ENCODE results near the gene PGAM2.

Gene PGAM2

GRCh38 chr7:44103566-44103922 lies 38.2 kb upstream of the PGAM2 start:
- DNase-seq, result no peak

GRCh38 chr7:44102846-44103565 lies 37.6 kb upstream of the PGAM2 start:
- DNase-seq, result no peak

DNA sequence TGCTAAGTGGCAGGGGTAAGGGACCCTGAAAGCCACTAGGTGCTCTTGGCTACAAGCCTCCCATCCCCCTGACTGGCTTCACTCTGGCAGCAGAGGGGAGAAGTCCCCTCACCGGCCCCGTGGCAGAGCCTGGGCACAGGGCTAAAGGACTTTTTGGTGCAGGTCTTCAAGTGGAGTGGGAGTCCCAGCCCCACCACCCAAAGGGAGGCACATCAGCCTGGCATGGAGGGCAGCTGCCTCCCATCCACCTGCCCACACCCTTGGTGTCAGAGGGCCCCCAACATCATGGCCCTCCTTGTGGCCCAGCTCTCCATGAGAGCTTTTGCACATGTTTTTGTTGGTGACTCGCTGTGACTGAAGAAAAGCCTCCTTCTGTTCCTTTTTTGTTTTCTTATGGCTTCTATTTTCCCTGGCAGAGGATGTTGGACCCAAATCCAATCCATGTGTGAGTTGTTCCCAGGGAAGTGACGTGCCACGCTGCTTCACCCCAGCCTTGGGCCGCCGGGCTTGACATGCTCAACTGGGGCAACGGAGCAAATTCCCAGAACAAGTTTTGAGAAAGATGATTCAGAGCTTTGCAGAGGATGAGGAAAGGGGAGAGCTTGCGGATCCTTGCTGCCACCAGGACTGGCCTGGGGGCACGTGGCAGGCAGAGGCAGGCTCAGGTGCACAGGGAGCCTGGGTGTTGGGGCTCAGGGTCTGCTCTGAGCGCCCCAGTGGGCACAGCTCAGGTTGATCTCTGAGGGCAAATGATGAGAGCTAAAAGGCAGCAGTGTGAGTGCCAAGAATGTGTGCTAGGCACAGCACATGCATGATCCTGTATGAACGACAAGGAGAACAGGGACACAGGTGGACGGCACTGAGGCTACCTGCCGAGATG lies 36.8 kb upstream of the PGAM2 start:
- no peak for DNase-seq

- no peak for DNase-seq
Observed at GRCh38 chr7:44101303-44101965, 36.1 kb upstream of the PGAM2 start.

- no peak for DNase-seq
Observed at GRCh38 chr7:44100458-44101302, 35.3 kb upstream of the PGAM2 start.

DNA sequence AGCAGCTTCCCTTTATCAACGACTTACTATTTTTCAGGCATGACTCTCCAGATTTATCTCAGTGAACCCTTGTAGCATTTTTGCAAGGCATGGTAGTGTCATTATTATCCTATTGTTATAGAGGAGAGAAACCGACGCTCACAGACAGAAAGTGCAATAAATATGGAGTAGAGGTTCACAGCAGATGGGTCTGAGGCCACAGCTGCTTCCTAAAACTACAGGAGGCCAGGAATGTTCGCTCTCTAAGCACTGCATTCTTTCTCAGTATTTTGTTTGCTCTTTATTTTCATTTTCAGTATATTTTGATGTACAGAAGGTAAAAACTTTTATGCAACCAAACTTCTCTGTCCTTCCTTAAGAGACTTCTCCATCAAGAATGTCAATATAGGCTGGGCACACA lies 34.3 kb upstream of the PGAM2 start:
- no peak for DNase-seq

- no peak for DNase-seq
Observed at GRCh38 chr7:44098092-44099068, 33.0 kb upstream of the PGAM2 start.

DNA sequence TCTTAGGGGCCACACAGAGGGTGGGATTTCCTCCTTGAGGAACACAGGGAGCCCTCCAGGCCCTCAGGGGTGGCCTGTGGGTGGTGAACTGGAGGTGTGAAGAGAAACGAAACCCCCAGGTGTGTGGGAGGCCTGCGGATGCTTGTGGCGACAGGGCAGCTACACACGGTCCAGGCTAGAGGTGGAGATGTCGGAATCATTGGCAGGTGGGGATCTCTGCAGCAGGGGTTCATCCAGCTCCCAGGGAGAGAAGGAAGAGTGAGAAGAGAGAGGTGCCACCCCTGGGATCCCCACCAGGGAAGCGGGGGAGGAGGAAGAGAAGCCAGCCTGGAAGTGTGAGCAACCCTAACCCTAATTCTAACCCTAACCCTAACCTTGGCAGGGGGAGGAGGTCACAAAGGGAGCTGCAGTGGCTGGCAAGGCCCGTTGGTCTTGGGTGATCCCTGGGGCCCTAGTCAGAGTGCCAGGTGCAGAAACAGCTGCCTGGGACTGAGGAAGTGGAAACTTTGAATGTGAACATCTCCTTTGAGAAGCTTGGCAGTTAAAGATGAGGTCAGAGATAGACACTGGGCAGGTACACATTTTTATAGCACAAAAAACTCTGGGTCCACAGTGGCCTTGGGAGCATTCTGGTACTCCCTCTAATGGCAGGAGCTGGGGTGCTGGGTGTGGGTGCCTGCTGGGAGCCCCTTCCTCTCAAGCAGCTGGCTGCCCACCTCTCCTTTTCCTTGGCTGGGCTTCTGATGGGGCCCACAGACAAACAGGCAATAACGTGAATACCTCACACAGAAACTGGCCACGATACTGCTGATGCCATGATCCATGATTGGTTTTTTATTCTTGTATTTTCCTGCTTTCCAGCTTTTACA lies 31.9 kb upstream of the PGAM2 start:
- no peak for DNase-seq

DNA sequence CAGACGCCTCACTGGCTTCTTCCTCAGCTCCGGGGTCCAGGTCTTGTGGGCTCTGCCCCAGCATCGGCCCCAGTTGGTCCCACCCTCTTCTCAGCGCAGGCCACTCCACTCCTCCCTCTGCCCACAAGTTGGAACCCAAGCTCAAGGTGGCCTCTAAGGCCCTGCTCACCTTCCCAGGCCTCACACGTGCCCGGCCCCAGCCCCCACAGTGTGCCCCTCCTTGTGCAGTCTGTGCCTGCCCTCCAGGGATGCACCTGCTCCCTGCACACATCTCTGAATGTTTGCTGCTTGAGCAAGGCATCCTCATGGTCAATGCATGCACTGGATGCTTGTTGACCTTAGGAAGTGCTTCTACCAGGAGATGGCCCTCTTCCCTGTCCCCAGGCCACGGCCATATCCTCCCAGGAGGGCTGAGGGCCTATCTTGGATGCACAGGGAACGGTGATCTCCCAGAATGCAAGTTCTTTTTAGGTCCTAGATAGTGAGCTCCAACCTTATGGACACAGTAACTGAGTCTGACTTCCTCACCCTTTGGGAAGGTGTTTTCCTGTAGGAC lies 31.0 kb upstream of the PGAM2 start:
- no peak for DNase-seq

DNA sequence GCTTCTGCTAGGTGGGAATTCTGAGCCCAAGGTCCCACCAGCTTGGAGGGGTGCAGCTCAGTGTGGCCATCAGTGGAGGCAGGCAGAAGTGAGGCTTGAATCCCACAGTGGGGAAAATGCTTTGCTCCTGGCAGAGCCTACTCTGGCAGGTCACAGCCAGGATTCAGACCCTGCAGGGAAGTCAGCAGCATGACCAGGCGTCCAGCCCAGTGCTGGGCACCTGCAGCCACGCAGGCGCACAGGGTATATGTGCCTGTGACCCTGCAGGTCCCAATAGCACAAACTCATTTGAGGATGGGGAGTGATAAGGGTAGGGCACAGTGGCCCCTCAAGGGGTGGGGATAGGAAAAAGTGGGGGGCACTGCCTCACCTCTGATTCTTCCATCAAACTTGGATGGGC lies 30.4 kb upstream of the PGAM2 start:
- no peak for DNase-seq

GRCh38 chr7:44094883-44095592 lies 29.7 kb upstream of the PGAM2 start:
- DNase-seq, result no peak

DNA sequence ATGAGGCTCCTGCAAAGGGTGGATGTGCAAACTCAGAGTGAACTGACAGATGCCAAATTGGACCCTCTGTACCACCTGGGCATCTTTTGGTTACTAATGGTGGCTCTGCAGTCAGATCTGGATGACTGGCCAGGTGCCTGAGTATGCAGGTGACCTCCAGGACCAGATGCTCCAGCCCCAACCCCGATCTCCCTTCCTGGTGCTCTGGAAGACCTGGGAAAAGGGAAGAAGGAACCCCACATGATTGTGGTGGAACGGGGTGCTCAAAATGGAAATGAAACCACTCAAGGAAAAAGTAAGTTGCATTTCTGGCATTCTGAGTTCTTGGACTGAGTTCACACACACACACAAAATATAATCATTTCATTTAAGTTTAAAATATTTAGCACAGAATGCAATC lies 29.0 kb upstream of the PGAM2 start:
- DNase-seq, result no peak

- no peak for DNase-seq
Observed at GRCh38 chr7:44093102-44093641, 27.8 kb upstream of the PGAM2 start.

DNA sequence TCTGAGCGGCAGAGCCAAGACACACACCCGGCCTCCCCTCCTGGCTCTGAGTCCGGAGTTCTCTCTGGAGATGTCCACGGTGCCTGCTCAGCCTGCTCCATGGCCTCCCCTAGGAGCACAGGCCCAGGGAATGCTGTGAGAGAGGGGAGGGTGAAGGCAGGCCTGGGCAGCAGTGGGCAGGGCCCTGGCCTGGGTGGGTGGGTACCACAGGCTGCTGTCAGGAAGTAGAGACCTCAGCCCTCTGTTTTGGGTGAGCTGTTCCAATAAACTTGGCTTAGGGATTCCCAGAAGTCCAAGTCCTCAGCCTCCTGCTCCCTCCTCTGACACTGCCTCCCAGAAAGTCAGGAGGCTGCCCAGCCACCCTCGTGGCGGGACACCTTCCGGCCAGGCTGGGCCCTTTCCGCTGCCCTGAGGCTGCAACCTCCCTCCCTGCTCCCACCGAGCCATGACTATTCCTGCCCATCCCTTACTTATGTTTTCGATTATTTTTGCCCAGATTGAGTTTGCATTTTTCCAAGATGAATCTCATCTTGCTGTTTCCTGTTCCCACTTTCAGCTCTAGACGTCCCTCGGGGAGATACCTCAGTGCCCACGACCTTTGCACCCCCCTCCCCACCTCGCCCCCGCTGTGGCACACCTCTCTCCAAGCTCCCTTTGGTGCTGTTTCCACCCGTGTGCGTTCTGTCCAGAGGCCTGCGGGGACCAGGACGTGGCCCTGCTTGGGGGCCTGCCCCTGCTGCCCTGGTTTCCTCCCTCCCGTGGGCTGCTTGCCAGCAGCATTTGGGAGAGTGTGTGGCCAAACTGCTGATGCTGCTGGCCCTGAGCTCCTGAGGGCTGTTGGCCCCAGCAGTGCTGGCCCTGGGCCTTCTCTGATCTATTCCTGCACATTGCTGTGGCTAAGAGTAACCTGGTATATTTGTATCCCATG lies 22.8 kb upstream of the PGAM2 start:
- no peak for DNase-seq

- DNase-seq, result no peak
Observed at GRCh38 chr7:44086627-44087026, 21.3 kb upstream of the PGAM2 start.

- DNase-seq, result no peak
Observed at GRCh38 chr7:44085546-44085945, 20.2 kb upstream of the PGAM2 start.

DNA sequence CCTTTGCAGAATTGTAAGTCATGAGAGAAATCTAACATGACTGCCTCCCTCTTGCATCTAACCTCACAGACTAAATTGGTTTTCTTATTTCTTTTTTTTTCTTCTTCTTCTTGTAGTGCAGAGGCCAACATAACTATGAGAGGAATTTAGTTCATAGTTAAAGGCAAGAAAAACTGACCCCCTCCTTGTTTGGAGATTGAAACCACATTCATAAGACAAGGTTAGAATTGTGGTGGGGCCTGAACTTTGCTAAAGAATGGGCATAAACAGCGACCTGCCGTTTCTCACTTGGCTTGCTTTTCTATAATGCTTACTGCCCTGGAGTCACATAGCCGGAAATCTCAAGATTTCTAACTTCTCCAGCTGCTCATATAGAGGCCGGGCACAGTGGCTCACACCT lies 19.3 kb upstream of the PGAM2 start:
- no peak for DNase-seq

DNA sequence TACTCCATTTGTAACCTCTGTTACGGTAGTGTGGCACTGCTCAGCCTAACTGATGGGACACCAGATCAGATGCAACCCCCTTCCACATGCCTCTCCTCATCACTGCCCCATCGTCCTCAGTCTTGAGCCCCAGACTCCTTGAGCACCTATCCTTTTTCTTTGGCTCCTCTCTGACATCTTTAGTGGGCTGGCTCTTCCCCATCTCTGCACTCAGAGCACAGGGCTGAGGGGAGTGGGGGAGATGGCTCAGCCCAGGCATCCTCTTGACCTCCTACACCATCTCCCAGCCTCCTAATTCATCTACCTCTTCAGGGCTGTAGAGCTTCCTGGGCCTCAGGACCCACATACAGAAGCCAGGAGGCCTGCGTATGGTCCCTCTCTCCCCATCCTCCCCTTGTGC lies 18.4 kb upstream of the PGAM2 start:
- DNase-seq, result no peak
